GM19025 (cell line): Measurements from ENCODE around the gene ZNF607.

Experiments
- ATAC-seq: cut with Tn5 transposase; IDR thresholded peaks from one replicate; pipeline ENCODE4 v1.9.1; 2021; ENCODE audit warnings: mild to moderate bottlenecking, low read depth, moderate library complexity; ENCODE audit not compliant: unreplicated experiment

Gene ZNF607

DNA sequence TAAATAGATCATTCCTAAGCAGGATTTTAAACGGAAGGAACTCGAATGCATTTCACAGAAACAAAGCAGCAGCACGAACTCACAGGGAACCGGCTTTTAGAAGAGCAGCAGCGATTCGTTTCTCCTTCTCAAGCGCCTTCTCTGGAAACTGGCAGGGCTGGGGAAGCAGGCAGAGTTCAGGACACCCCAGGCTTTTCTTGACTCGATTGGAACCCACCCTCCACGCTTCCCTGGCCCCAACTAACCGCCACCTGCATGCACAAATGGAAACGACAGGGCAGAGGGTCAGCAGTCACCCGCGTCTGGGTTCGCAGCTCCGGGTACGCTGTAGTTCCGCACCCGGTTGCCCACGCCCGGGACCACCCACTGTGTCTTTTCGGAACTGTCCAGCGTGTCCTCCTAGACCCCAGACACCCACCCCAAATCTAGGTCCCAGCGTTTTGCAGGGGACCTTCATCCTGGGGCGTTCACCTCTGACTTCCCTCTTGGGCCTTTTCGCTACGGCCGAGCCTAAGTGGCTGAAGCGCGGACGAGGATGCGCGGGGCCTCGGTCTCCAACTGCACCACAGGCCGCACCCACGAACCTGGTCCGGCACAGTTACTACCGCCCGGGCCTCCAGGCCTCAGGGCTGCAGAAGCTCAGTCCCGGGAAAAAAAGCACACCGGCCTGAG, 64.8 kb downstream of the ZNF607 start:
- peak; percentile 25 for ATAC-seq

DNA sequence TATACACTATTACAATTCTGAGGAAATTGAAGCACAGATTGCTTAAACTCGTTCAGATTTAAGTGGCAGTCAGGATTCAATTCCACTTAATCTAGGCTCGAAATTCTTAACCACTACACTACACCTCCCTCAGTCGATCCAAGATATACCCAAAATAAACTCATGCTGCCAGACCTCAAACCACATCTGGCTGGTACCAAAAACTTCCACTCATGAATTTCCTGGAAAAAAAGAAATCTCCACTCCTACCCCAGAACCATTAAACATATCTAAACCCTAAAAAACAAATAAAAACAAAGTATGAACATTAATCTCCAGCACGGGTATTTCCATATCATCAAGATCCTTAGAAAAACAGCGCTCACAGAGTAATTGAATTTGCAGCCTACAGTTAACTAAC, 65.4 kb downstream of the ZNF607 start:
- ATAC-seq, result no peak
